ENCODE measurements around the gene COLQ. TPM values are rescaled to one million over a fixed set of nuclear protein-coding genes. Genes with fewer than 3 reads are reported as not detected.

The COLQ gene
- total RNA-seq, 1 experiment from 2014 or later, result not detected

DNA sequence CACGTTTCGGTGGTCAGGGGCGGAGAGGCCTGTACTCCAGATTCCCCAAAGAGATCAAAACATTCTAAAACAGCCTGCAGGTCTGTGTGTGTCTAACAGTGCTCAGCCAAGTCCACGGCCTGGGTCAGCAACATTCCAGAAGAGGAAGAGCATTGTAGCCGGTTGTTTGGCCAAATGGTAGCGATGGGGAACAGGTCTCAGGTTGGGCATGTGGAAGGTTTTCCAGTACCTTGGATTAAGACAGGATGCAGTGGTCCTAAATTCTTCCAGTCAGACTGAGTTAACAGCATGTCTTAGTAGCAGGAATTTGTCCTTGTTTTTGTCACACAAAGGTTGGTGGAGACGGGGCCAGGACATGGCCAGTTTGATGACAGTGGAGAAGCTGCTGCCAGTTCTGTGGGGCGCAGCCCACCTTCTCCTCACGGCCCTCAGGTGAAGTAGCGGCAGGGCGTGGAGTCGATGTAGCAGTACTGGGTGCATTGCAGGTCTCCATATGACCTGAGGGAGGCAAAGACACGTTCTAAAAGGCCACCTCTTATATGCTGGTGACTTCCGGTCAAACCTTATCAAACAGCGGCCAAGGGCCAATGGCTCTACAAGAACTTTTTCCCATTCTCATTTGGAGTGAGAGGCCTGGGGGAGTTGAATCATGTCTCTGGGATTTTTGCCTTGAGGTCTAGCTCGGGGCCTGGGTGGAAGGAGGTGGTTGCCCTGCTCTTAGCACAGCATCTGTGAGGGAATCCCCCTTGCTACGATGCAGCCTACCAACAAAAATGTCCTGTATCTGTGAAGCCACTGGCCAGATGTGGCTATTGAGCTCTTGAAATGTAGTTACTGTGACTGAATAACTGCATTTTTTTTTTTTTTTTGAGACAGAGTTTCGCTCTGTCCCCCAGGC is 70.0 kb downstream of the COLQ start:
- Mint-ChIP-seq H3K9me3 (ENCODE audit: unreplicated experiment) (no peaks in the 10 kb centered on the region), H3K27me3 (ENCODE audit: insufficient read depth, unreplicated experiment) (no peaks in the 10 kb centered on the region), H3K36me3 (ENCODE audit: insufficient read depth, unreplicated experiment) (no peaks in the 10 kb centered on the region), H3K4me3 (ENCODE audit: unreplicated experiment) (no peak overlapping the region), H3K4me1 (ENCODE audit: low read depth, unreplicated experiment) (peaks cover 6% of the 10 kb centered on the region), H3K27ac (ENCODE audit: unreplicated experiment) (no peak overlapping the region)
- Histone ChIP-seq H3K9me3 (no peaks in the 10 kb centered on the region), H3K4me1 (no peaks in the 10 kb centered on the region), H3K27me3 (replicated peaks; ENCODE audit: control insufficient read depth, insufficient read depth, low read length) (no peaks in the 10 kb centered on the region), H3K36me3 (ENCODE audit: control insufficient read depth, insufficient read depth, low read length) (no peaks in the 10 kb centered on the region), H3K4me3 (ENCODE audit: low read depth, low read length) (no peak overlapping the region)
- intact Hi-C loops (cut with micrococcal nuclease; ENCODE audit: unreplicated experiment), result loop anchor here (10.0 kb wide), 1 partner anchor 103 kb away; no protein-coding TSS in a partner anchor
- DNase-seq, result no peak
- BruUV-seq (replicated peaks), result no TSS peak
- TF ChIP-seq, protein P1, sequence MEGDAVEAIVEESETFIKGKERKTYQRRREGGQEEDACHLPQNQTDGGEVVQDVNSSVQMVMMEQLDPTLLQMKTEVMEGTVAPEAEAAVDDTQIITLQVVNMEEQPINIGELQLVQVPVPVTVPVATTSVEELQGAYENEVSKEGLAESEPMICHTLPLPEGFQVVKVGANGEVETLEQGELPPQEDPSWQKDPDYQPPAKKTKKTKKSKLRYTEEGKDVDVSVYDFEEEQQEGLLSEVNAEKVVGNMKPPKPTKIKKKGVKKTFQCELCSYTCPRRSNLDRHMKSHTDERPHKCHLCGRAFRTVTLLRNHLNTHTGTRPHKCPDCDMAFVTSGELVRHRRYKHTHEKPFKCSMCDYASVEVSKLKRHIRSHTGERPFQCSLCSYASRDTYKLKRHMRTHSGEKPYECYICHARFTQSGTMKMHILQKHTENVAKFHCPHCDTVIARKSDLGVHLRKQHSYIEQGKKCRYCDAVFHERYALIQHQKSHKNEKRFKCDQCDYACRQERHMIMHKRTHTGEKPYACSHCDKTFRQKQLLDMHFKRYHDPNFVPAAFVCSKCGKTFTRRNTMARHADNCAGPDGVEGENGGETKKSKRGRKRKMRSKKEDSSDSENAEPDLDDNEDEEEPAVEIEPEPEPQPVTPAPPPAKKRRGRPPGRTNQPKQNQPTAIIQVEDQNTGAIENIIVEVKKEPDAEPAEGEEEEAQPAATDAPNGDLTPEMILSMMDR (IDR thresholded peaks at IDR 0.05; ENCODE audit: insufficient read depth in 1 of 2, low read depth in 1 of 2, low read length in 1 of 2, severe bottlenecking in 1 of 2, unreplicated experiment in 1 of 2), result no peak
- ChIA-PET POLR2A (no interaction called here), CTCF (no interaction called here)

DNA sequence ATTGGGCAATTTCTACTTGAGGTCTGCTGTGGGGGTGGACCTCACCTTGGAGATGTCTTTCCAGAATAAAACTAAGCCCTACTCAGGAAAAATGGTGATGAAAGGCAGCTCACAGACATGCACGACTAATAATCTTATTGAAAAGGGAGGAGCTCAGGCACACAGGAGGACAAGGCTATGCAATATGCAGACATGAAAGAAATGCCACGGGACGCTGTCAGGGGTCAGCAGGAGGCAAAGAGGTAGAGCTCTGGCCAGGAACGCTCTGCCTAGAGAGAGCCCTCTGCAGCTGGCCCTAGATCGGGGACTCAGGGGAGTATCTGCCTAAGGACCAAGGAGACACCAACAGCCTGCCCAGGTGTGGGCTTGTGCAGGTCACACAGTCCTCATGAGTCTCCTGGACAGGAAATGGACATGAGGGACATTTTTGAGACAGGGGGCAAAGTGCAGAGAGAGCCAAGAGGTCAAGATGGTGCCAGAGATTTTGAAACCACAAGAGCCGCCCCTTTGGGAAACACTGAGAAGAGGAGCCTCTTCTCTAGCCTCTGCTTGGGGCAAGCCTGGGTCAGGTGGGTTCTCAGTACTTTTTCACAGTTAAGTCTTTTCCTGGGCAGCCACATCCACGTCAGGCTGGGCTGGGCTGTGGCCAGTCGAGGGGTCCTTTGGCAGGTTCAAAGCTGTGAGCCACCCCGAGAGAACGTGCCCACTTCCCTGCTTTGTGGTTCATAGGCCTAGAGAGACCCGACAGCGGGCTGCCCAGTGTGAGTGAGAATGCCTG is 70.9 kb downstream of the COLQ start:
- TF ChIP-seq, protein P1 (IDR thresholded peaks at IDR 0.05; ENCODE audit: insufficient read depth in 1 of 2, low read depth in 1 of 2, low read length in 1 of 2, severe bottlenecking in 1 of 2, unreplicated experiment in 1 of 2), result no peak
- BruUV-seq (replicated peaks), result no TSS peak
- no peaks in the 10 kb centered on the region for H3K9me3 ChIP-seq
- no peaks in the 10 kb centered on the region for H3K4me1 ChIP-seq
- DNase-seq, result no peak
- ChIA-PET CTCF (interaction anchor here (0.6 kb wide), 1 partner anchor 125 kb away, joined by 3 read pairs; no protein-coding TSS in a partner anchor), POLR2A (no interaction called here)
- Mint-ChIP-seq H3K27me3 (ENCODE audit: insufficient read depth, unreplicated experiment) (no peaks in the 10 kb centered on the region), H3K9me3 (ENCODE audit: unreplicated experiment) (no peaks in the 10 kb centered on the region), H3K4me3 (ENCODE audit: unreplicated experiment) (no peak overlapping the region), H3K27ac (ENCODE audit: unreplicated experiment) (no peak overlapping the region), H3K4me1 (ENCODE audit: low read depth, unreplicated experiment) (peaks cover 6% of the 10 kb centered on the region), H3K36me3 (ENCODE audit: insufficient read depth, unreplicated experiment) (no peaks in the 10 kb centered on the region)
- intact Hi-C loops (cut with micrococcal nuclease; ENCODE audit: unreplicated experiment), result loop anchor here (10.0 kb wide), 1 partner anchor 104 kb away; no protein-coding TSS in a partner anchor
- no peak overlapping the region for H3K4me3 ChIP-seq (ENCODE audit: low read depth, low read length)
- H3K36me3 ChIP-seq (ENCODE audit: control insufficient read depth, insufficient read depth, low read length), result no peaks in the 10 kb centered on the region
- H3K27me3 ChIP-seq (replicated peaks; ENCODE audit: control insufficient read depth, insufficient read depth, low read length), result no peaks in the 10 kb centered on the region

DNA sequence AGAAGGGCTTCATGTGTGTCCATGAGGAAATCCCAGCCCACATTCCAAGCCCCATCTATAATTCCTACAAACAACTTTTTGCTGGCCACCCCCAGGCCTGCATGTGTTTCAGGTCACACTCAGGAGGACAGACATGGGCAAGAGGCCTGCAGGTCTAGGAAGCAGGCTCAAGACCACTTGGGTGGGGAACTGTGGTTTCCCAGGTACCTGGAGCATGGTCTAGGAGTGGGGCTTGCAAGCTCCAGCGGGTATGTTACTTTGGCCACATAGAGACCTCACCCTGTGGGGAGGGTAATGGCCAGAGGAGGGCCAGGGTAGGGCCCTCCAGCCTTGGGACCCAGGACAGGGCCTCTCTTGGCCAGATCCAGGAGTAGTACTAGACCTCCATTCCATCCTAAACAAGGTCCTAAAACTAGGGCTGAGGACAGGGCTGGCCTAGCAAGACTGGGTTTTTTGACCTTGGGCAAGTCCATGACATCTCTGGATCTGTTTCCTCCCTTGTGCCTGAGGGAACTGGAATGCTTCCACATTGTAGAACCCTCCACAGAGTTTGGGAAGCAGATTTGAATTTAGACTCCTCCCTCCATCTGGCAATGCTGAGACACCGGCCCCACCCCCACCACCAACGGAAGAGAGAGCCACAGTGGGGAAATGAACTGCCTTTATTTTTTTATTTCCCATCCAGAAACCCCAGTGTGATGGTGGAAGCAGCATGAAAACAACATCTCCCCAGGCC is 71.8 kb downstream of the COLQ start:
- H3K4me3 ChIP-seq (ENCODE audit: low read depth, low read length), result no peak overlapping the region
- no peaks in the 10 kb centered on the region for H3K27me3 ChIP-seq (replicated peaks; ENCODE audit: control insufficient read depth, insufficient read depth, low read length)
- ChIA-PET POLR2A (no interaction called here), CTCF (interaction anchor here (0.6 kb wide), 1 partner anchor 125 kb away, joined by 3 read pairs; no protein-coding TSS in a partner anchor)
- H3K36me3 ChIP-seq (ENCODE audit: control insufficient read depth, insufficient read depth, low read length), result no peaks in the 10 kb centered on the region
- H3K4me3 Mint-ChIP-seq (ENCODE audit: unreplicated experiment), result no peak overlapping the region
- H3K9me3 ChIP-seq, result no peaks in the 10 kb centered on the region
- no peaks in the 10 kb centered on the region for H3K36me3 Mint-ChIP-seq (ENCODE audit: insufficient read depth, unreplicated experiment)
- no peak overlapping the region for H3K27ac Mint-ChIP-seq (ENCODE audit: unreplicated experiment)
- intact Hi-C loops (cut with micrococcal nuclease; ENCODE audit: unreplicated experiment), result loop anchor here (10.0 kb wide), 1 partner anchor 105 kb away; no protein-coding TSS in a partner anchor
- no peaks in the 10 kb centered on the region for H3K27me3 Mint-ChIP-seq (ENCODE audit: insufficient read depth, unreplicated experiment)
- peaks cover 6% of the 10 kb centered on the region for H3K4me1 Mint-ChIP-seq (ENCODE audit: low read depth, unreplicated experiment)
- no TSS peak for BruUV-seq (replicated peaks)
- no peaks in the 10 kb centered on the region for H3K4me1 ChIP-seq
- DNase-seq, result no peak
- TF ChIP-seq, protein P1 (IDR thresholded peaks at IDR 0.05; ENCODE audit: insufficient read depth in 1 of 2, low read depth in 1 of 2, low read length in 1 of 2, severe bottlenecking in 1 of 2, unreplicated experiment in 1 of 2), result no peak
- H3K9me3 Mint-ChIP-seq (ENCODE audit: unreplicated experiment), result no peaks in the 10 kb centered on the region
